Stimulated activated CD8-positive, alpha-beta memory T cell treated with anti-CD3 and anti-CD28 coated beads, Interleukin-15, amount 100 ng/mL, for 4 hours (primary cell): Measurements from ENCODE around the gene XRCC3.
"Not testable (repeated sequence)": the region's sequence is repeated elsewhere in the genome, so short reads cannot be mapped to it uniquely, and the experiment has no call there.

Source experiments
- DNase-seq, 2 donors: peaks; one replicate each; pipeline ENCODE4 v3.0.0-alpha.2; 2020; ENCODE audit warnings: low read depth in 2 of 2

Gene XRCC3

GRCh38 chr14:103694572-103695026 is 20.7 kb downstream of the XRCC3 start:
- DNase-seq = no peak

- DNase-seq = no peak
These were observed 21.7 kb downstream of the XRCC3 start for GRCh38 chr14:103693515-103693914.

- DNase-seq = no peak
These were observed 22.4 kb downstream of the XRCC3 start for GRCh38 chr14:103692871-103693270.

GRCh38 chr14:103692159-103692558 is 23.1 kb downstream of the XRCC3 start:
- no peak for DNase-seq

GRCh38 chr14:103691655-103692054 is 23.6 kb downstream of the XRCC3 start:
- DNase-seq = not testable (repeated sequence)

- DNase-seq = no peak
These were observed 24.9 kb downstream of the XRCC3 start for GRCh38 chr14:103690332-103690731.

GRCh38 chr14:103688906-103689902 is 26.0 kb downstream of the XRCC3 start:
- no peak for DNase-seq

GRCh38 chr14:103688441-103688840 is 26.8 kb downstream of the XRCC3 start:
- DNase-seq = no peak

GRCh38 chr14:103687712-103688111 is 27.5 kb downstream of the XRCC3 start:
- DNase-seq = no peak

- DNase-seq = no peak
These were observed 28.3 kb downstream of the XRCC3 start for GRCh38 chr14:103686831-103687485.

- DNase-seq = no peak
These were observed 29.7 kb downstream of the XRCC3 start for GRCh38 chr14:103685276-103686211.

- no peak for DNase-seq
These were observed 30.4 kb downstream of the XRCC3 start for GRCh38 chr14:103684871-103685270.

GRCh38 chr14:103684471-103684870 is 30.8 kb downstream of the XRCC3 start:
- DNase-seq = no peak

GRCh38 chr14:103683139-103683538 is 32.1 kb downstream of the XRCC3 start:
- DNase-seq = no peak

GRCh38 chr14:103680491-103681231 is 34.6 kb downstream of the XRCC3 start:
- no peak for DNase-seq

GRCh38 chr14:103679351-103679750 is 35.9 kb downstream of the XRCC3 start:
- no peak for DNase-seq

GRCh38 chr14:103676881-103677675 is 38.2 kb downstream of the XRCC3 start:
- DNase-seq = no peak

GRCh38 chr14:103675957-103676356 is 39.3 kb downstream of the XRCC3 start:
- DNase-seq = no peak

GRCh38 chr14:103671911-103672310 is 43.3 kb downstream of the XRCC3 start:
- DNase-seq = no peak

- DNase-seq = no peak
These were observed 45.9 kb downstream of the XRCC3 start for GRCh38 chr14:103669370-103669769.
